Measurements from ENCODE around the gene COLGALT1. TPM values are rescaled to one million over a fixed set of nuclear protein-coding genes. Genes with fewer than 3 reads are reported as not detected.

Gene COLGALT1
- total and polyA plus RNA-seq, 9 of the 15 experiments (the other 6 are each of a cell fraction or from before 2014, with no cell fraction given), result 4.9 to 119 (median 82.6) TPM

GRCh38 chr19:17555480-17555928, at the start of gene COLGALT1 (continued):
- TF ChIP-seq FOXJ3 (CRISPR knock-in tag; IDR thresholded peaks at IDR 0.05) (no peak), TAL1 (IDR thresholded peaks at IDR 0.05) (no peak), GABPB1 (CRISPR knock-in tag; IDR thresholded peaks at IDR 0.05) (no peak), CREM (IDR thresholded peaks at IDR 0.05; ENCODE audit: low read depth) (peak; percentile 93), CBX2 (IDR thresholded peaks at IDR 0.05; ENCODE audit: insufficient read depth, low read length, poor library complexity, severe bottlenecking) (no peak), GATAD2B (IDR thresholded peaks at IDR 0.05; ENCODE audit: borderline replicate concordance) (peak; percentile 98), TCF15 (CRISPR knock-in tag; IDR thresholded peaks at IDR 0.05) (no peak), ZFPM2 (CRISPR knock-in tag; IDR thresholded peaks at IDR 0.05) (0 out of 2 replicates have a peak, but pooled peaks have one; percentile 24), ZNF253 (CRISPR knock-in tag; conservative IDR thresholded peaks at IDR 0.05) (no peak), SREBF1 (IDR thresholded peaks at IDR 0.05; ENCODE audit: borderline replicate concordance, low read depth, low read length) (no peak), SRF (CRISPR knock-in tag; IDR thresholded peaks at IDR 0.05) (peak in 1 of 2 experiments; percentile 65; a peak in 2 of 4 replicates), GATAD2A (IDR thresholded peaks at IDR 0.05) (no peak), MYC (IDR thresholded peaks at IDR 0.05; ENCODE audit: low read depth, low read length) (peak; percentile 77; the same call in 1 of the 2 replicates), MYC (CRISPR knock-in tag; IDR thresholded peaks at IDR 0.05; ENCODE audit: borderline replicate concordance, low read depth) (no peak)
- TF ChIP-seq, protein P1, sequence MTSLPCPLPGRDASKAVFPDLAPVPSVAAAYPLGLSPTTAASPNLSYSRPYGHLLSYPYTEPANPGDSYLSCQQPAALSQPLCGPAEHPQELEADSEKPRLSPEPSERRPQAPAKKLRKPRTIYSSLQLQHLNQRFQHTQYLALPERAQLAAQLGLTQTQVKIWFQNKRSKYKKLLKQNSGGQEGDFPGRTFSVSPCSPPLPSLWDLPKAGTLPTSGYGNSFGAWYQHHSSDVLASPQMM (CRISPR knock-in tag; IDR thresholded peaks at IDR 0.05), result no peak
- TF ChIP-seq, protein P2, sequence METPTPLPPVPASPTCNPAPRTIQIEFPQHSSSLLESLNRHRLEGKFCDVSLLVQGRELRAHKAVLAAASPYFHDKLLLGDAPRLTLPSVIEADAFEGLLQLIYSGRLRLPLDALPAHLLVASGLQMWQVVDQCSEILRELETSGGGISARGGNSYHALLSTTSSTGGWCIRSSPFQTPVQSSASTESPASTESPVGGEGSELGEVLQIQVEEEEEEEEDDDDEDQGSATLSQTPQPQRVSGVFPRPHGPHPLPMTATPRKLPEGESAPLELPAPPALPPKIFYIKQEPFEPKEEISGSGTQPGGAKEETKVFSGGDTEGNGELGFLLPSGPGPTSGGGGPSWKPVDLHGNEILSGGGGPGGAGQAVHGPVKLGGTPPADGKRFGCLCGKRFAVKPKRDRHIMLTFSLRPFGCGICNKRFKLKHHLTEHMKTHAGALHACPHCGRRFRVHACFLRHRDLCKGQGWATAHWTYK (CRISPR knock-in tag; IDR thresholded peaks at IDR 0.05), result no peak
- TF ChIP-seq, protein P3, sequence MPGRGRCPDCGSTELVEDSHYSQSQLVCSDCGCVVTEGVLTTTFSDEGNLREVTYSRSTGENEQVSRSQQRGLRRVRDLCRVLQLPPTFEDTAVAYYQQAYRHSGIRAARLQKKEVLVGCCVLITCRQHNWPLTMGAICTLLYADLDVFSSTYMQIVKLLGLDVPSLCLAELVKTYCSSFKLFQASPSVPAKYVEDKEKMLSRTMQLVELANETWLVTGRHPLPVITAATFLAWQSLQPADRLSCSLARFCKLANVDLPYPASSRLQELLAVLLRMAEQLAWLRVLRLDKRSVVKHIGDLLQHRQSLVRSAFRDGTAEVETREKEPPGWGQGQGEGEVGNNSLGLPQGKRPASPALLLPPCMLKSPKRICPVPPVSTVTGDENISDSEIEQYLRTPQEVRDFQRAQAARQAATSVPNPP (IDR thresholded peaks at IDR 0.05; ENCODE audit: borderline replicate concordance, insufficient read depth, insufficient read length), result no peak
- TF ChIP-seq, protein P4, sequence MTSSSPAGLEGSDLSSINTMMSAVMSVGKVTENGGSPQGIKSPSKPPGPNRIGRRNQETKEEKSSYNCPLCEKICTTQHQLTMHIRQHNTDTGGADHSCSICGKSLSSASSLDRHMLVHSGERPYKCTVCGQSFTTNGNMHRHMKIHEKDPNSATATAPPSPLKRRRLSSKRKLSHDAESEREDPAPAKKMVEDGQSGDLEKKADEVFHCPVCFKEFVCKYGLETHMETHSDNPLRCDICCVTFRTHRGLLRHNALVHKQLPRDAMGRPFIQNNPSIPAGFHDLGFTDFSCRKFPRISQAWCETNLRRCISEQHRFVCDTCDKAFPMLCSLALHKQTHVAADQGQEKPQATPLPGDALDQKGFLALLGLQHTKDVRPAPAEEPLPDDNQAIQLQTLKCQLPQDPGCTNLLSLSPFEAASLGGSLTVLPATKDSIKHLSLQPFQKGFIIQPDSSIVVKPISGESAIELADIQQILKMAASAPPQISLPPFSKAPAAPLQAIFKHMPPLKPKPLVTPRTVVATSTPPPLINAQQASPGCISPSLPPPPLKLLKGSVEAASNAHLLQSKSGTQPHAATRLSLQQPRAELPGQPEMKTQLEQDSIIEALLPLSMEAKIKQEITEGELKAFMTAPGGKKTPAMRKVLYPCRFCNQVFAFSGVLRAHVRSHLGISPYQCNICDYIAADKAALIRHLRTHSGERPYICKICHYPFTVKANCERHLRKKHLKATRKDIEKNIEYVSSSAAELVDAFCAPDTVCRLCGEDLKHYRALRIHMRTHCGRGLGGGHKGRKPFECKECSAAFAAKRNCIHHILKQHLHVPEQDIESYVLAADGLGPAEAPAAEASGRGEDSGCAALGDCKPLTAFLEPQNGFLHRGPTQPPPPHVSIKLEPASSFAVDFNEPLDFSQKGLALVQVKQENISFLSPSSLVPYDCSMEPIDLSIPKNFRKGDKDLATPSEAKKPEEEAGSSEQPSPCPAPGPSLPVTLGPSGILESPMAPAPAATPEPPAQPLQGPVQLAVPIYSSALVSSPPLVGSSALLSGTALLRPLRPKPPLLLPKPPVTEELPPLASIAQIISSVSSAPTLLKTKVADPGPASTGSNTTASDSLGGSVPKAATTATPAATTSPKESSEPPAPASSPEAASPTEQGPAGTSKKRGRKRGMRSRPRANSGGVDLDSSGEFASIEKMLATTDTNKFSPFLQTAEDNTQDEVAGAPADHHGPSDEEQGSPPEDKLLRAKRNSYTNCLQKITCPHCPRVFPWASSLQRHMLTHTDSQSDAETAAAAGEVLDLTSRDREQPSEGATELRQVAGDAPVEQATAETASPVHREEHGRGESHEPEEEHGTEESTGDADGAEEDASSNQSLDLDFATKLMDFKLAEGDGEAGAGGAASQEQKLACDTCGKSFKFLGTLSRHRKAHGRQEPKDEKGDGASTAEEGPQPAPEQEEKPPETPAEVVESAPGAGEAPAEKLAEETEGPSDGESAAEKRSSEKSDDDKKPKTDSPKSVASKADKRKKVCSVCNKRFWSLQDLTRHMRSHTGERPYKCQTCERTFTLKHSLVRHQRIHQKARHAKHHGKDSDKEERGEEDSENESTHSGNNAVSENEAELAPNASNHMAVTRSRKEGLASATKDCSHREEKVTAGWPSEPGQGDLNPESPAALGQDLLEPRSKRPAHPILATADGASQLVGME (CRISPR knock-in tag; IDR thresholded peaks at IDR 0.05), result no peak
- TF ChIP-seq, protein P5, sequence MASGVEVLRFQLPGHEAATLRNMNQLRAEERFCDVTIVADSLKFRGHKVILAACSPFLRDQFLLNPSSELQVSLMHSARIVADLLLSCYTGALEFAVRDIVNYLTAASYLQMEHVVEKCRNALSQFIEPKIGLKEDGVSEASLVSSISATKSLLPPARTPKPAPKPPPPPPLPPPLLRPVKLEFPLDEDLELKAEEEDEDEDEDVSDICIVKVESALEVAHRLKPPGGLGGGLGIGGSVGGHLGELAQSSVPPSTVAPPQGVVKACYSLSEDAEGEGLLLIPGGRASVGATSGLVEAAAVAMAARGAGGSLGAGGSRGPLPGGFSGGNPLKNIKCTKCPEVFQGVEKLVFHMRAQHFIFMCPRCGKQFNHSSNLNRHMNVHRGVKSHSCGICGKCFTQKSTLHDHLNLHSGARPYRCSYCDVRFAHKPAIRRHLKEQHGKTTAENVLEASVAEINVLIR (CRISPR knock-in tag; IDR thresholded peaks at IDR 0.05), result peak; percentile 59; the same call in 1 of the 2 replicates

Measured in K562 (cell line).